K562 (cell line): ENCODE measurements around the gene AIG1. TPM values are rescaled to one million over a fixed set of nuclear protein-coding genes. Genes with fewer than 3 reads are reported as not detected.

Source experiments
- CCAR2 ChIP-seq: fragments of 200-400 bp; formaldehyde crosslinking; IDR thresholded peaks from 2 replicates; pipeline ENCODE4 v1.6.1; 2017; ENCODE audit warnings: mild to moderate bottlenecking, low read depth, low read length
- DPF2 ChIP-seq: fragments of 450-650 bp; IDR thresholded peaks from 2 replicates; pipeline ENCODE4 v1.6.1; 2016
- EHMT2 ChIP-seq: fragments of 450-650 bp; IDR thresholded peaks from 2 replicates; pipeline ENCODE4 v1.6.1; 2018; ENCODE audit warnings: antibody characterized with exemption
- KAT7 ChIP-seq: sonication (generic); formaldehyde crosslinking; IDR thresholded peaks from 2 replicates; pipeline ENCODE4 v1.8.0; 2022; ENCODE audit warnings: missing genetic modification reagents, mild to moderate bottlenecking, borderline replicate concordance
- MCM5 ChIP-seq: fragments of 450-650 bp; IDR thresholded peaks from 2 replicates; pipeline ENCODE4 v1.6.1; 2016; ENCODE audit warnings: low read depth
- MEF2A ChIP-seq: IDR thresholded peaks from 2 replicates; pipeline ENCODE4 v1.6.1; 2011; ENCODE audit warnings: low read depth, mild to moderate bottlenecking, low read length, moderate library complexity; ENCODE audit not compliant: control insufficient read depth
- MTA2 ChIP-seq: fragments of 450-650 bp; IDR thresholded peaks from 2 replicates; pipeline ENCODE4 v1.6.1; 2016; ENCODE audit warnings: low read depth
- MYC ChIP-seq, 2 experiments: fragments of 250-450 bp in 1 of 2; sonication (Bioruptor Pico) in 1 of 2; IDR thresholded peaks; 2 replicates each; pipeline versions ENCODE4 v1.5.1 to v1.6.1; 2012 to 2021; ENCODE audit warnings: low read depth in 2 of 2, borderline replicate concordance in 1 of 2, improper control_type of control experiment in 1 of 2, low read length in 1 of 2, mild to moderate bottlenecking in 1 of 2, moderate library complexity in 1 of 2
- RBM15 ChIP-seq: fragments of 200-400 bp; formaldehyde crosslinking; IDR thresholded peaks from 2 replicates; pipeline ENCODE4 v1.6.1; 2018; ENCODE audit warnings: mild to moderate bottlenecking, low read length, moderate library complexity; ENCODE audit not compliant: insufficient read depth
- SAFB ChIP-seq: fragments of 200-400 bp; formaldehyde crosslinking; IDR thresholded peaks from 2 replicates; pipeline ENCODE4 v1.6.1; 2017; ENCODE audit warnings: low read depth, low read length, borderline replicate concordance
- SIN3A ChIP-seq, 2 experiments: fragments of 150-350 bp in 1 of 2; IDR thresholded peaks; 2 replicates each; pipeline ENCODE4 v1.6.1; 2011 to 2016; ENCODE audit warnings: borderline replicate concordance in 2 of 2, low read depth in 2 of 2, low read length in 2 of 2, mild to moderate bottlenecking in 2 of 2, moderate library complexity in 2 of 2; ENCODE audit not compliant: control insufficient read depth in 1 of 2
- TARDBP ChIP-seq: fragments of 450-650 bp; IDR thresholded peaks from 2 replicates; pipeline ENCODE4 v1.6.1; 2016
- TBL1XR1 ChIP-seq, 2 experiments: IDR thresholded peaks; 2 replicates each; pipeline ENCODE4 v1.6.1; 2012; ENCODE audit warnings: improper control_type of control experiment in 2 of 2, low read length in 2 of 2, mild to moderate bottlenecking in 1 of 2
- XRCC5 ChIP-seq: fragments of 200-400 bp; formaldehyde crosslinking; IDR thresholded peaks from 2 replicates; pipeline ENCODE4 v1.6.1; 2017; ENCODE audit warnings: low read depth, mild to moderate bottlenecking, low read length
- YY1 ChIP-seq, 3 experiments: IDR thresholded peaks; 2 replicates each; pipeline ENCODE4 v1.6.1; 2011; ENCODE audit warnings: low read length in 2 of 3, mild to moderate bottlenecking in 2 of 3, moderate library complexity in 2 of 3, borderline replicate concordance in 1 of 3, control low read depth in 1 of 3, low read depth in 1 of 3; ENCODE audit not compliant: insufficient read depth in 3 of 3, insufficient replicate concordance in 2 of 3, control insufficient read depth in 1 of 3, insufficient read length in 1 of 3; ENCODE audit errors: extremely low read depth in 1 of 3
- ZBTB8A ChIP-seq: fragments of 450-650 bp; IDR thresholded peaks from 2 replicates; pipeline ENCODE4 v1.6.1; 2018; ENCODE audit warnings: mild to moderate bottlenecking, moderate library complexity; ENCODE audit not compliant: partially characterized antibody
- ZNF224 ChIP-seq: sonication (generic); formaldehyde crosslinking; IDR thresholded peaks from 2 replicates; pipeline ENCODE4 v1.8.0; 2022; ENCODE audit warnings: mild to moderate bottlenecking, missing genetic modification reagents
- polyA plus RNA-seq, 8 experiments: library from polyadenylated mRNA; depleted of rRNA in 4 of 8; stranded (reverse) in 5 of 8; unstranded in 3 of 8; fragments of >200 nt; fragmentation: Nextera tagmentation in 2 of 8; fragmentation: Illumina TruSeq in 1 of 8; extraction: Ambion mirVana in 2 of 8; extraction: Trizol in 1 of 8; gene quantifications; 2 replicates each; pipeline versions ENCODE4 v1.2.1 to v1.2.3, GENCODE V29; 2011 to 2014; ENCODE audit warnings: inconsistent platforms in 1 of 8, missing spikeins in 1 of 8
- total RNA-seq, 7 experiments: library from RNA; depleted of rRNA in 6 of 7; stranded (reverse); fragments of >200 nt in 6 of 7; fragmentation: Illumina TruSeq in 2 of 7; extraction: Trizol in 2 of 7; gene quantifications; 2 replicates each; pipeline versions ENCODE4 v1.2.1 to v1.2.3, GENCODE V29; 2011 to 2021; ENCODE audit warnings: low replicate concordance in 1 of 7
- TF ChIP-seq, protein P1 (sequence below): fragments of 250-450 bp; sonication (Bioruptor Pico); IDR thresholded peaks from 2 replicates; pipeline ENCODE4 v1.8.0; 2022; ENCODE audit warnings: moderate library complexity, mild to moderate bottlenecking, inconsistent platforms
- TF ChIP-seq, protein P2 (sequence below), 2 experiments: fragments of 450-650 bp; conservative IDR thresholded peaks; 2 replicates each; pipeline ENCODE4 v1.6.1; 2017; ENCODE audit warnings: mild to moderate bottlenecking in 2 of 2, moderate library complexity in 2 of 2
- TF ChIP-seq, protein P3 (sequence below): fragments of 250-450 bp; sonication (Bioruptor Pico); IDR thresholded peaks from 2 replicates; pipeline ENCODE4 v1.5.0; 2021
- TF ChIP-seq, protein P4 (sequence below): fragments of 450-650 bp; conservative IDR thresholded peaks from 2 replicates; pipeline ENCODE4 v1.6.1; 2016; ENCODE audit warnings: missing genetic modification characterization, low read depth, mild to moderate bottlenecking, control low read depth, missing compliant biosample characterization

The AIG1 gene
- total and polyA plus RNA-seq, 9 of the 15 experiments (the other 6 are each of a cell fraction or from before 2014, with no cell fraction given) = 74.8 to 333 (median 127) TPM

DNA sequence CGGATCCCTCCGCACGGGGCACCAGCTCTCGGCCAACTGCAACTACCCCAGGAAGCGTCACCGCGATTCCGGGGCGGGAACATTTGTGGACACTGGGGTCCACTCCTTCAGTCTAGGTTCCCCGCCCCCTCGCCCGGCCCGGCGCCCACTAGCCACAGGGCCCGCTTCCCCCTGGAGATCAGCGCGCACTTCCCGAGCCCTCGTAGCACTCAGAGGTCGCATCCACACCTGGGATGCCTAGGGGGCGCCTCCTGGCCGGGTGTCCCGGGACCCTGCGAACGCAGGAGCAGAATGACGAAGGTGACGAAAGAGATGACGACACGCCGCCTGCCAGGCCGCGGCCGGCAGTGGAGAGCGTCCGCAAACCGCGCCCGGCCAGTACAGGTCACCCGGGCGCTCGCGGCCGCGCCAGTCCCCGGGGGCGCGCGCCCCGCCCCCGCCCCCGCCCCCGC, 309 bp upstream of the AIG1 start (continued):
- TF ChIP-seq ZBTB8A = no peak
- TF ChIP-seq, protein P1, sequence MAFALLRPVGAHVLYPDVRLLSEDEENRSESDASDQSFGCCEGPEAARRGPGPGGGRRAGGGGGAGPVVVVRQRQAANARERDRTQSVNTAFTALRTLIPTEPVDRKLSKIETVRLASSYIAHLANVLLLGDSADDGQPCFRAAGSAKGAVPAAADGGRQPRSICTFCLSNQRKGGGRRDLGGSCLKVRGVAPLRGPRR (CRISPR knock-in tag) = no peak
- peak; percentile 49; the same call in 1 of the 2 replicates for TF ChIP-seq MYC (IDR thresholded peaks at IDR 0.05; ENCODE audit: low read depth, low read length)
- no peak for TF ChIP-seq MYC (CRISPR knock-in tag; IDR thresholded peaks at IDR 0.05; ENCODE audit: borderline replicate concordance, low read depth)
- no peak for TF ChIP-seq CCAR2
- no peak for TF ChIP-seq MCM5
- peak; percentile 68; the same call in 1 of the 2 replicates for TF ChIP-seq XRCC5
- peak; percentile 6; the same call in 1 of the 2 replicates for TF ChIP-seq DPF2
- TF ChIP-seq MEF2A = no peak
- no peak for TF ChIP-seq ZNF224 (CRISPR knock-in tag)
- TF ChIP-seq, protein P2, sequence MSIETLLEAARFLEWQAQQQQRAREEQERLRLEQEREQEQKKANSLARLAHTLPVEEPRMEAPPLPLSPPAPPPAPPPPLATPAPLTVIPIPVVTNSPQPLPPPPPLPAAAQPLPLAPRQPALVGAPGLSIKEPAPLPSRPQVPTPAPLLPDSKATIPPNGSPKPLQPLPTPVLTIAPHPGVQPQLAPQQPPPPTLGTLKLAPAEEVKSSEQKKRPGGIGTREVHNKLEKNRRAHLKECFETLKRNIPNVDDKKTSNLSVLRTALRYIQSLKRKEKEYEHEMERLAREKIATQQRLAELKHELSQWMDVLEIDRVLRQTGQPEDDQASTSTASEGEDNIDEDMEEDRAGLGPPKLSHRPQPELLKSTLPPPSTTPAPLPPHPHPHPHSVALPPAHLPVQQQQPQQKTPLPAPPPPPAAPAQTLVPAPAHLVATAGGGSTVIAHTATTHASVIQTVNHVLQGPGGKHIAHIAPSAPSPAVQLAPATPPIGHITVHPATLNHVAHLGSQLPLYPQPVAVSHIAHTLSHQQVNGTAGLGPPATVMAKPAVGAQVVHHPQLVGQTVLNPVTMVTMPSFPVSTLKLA (conservative IDR thresholded peaks at IDR 0.05) = peak; percentile 2 to 48; a peak in 3 of 4 replicates
- peak; percentile 52; the same call in 1 of the 2 replicates for TF ChIP-seq SAFB
- TF ChIP-seq RBM15 = no peak
- TF ChIP-seq, protein P3, sequence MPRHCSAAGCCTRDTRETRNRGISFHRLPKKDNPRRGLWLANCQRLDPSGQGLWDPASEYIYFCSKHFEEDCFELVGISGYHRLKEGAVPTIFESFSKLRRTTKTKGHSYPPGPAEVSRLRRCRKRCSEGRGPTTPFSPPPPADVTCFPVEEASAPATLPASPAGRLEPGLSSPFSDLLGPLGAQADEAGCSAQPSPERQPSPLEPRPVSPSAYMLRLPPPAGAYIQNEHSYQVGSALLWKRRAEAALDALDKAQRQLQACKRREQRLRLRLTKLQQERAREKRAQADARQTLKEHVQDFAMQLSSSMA (CRISPR knock-in tag) = no peak
- TF ChIP-seq MTA2 = peak; percentile 55
- TF ChIP-seq SIN3A (IDR thresholded peaks at IDR 0.05; ENCODE audit: borderline replicate concordance in 2 of 2, control insufficient read depth in 1 of 2, low read depth in 2 of 2, low read length in 2 of 2) = no peak; a peak in 1 of 4 replicates
- TF ChIP-seq, protein P4, sequence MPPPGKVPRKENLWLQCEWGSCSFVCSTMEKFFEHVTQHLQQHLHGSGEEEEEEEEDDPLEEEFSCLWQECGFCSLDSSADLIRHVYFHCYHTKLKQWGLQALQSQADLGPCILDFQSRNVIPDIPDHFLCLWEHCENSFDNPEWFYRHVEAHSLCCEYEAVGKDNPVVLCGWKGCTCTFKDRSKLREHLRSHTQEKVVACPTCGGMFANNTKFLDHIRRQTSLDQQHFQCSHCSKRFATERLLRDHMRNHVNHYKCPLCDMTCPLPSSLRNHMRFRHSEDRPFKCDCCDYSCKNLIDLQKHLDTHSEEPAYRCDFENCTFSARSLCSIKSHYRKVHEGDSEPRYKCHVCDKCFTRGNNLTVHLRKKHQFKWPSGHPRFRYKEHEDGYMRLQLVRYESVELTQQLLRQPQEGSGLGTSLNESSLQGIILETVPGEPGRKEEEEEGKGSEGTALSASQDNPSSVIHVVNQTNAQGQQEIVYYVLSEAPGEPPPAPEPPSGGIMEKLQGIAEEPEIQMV (tag) = no peak
- TF ChIP-seq EHMT2 = no peak
- peak in 1 of 3 experiments; percentile 7 for TF ChIP-seq YY1 (IDR thresholded peaks at IDR 0.05; ENCODE audit: borderline replicate concordance in 1 of 3, control insufficient read depth in 1 of 3, extremely low read depth in 1 of 3, insufficient read depth in 3 of 3, insufficient read length in 1 of 3, insufficient replicate concordance in 2 of 3, low read depth in 1 of 3, low read length in 2 of 3)
- peak; percentile 23 to 97; a peak in 2 of 4 replicates for TF ChIP-seq TBL1XR1 (IDR thresholded peaks at IDR 0.05; ENCODE audit: low read length in 2 of 2)
- TF ChIP-seq KAT7 = no peak
- TF ChIP-seq TARDBP = peak; percentile 98
